Neuronal stem cell (in vitro differentiated cells): ENCODE measurements around the gene RASSF8.

ENCODE experiments used
- DNase-seq: peaks from one replicate; pipeline ENCODE4 v3.0.0-alpha.2; 2013; ENCODE audit warnings: low spot score
- H2AFZ ChIP-seq: one replicate; pipeline ENCODE4 v1.6.1; 2013; ENCODE audit warnings: mild to moderate bottlenecking, low read length, inconsistent platforms
- H2AK5ac ChIP-seq: 2 replicates; pipeline ENCODE4 v1.6.1; 2013; ENCODE audit warnings: low read depth, mild to moderate bottlenecking, inconsistent platforms, low read length, moderate library complexity, mixed read lengths
- H2BK120ac ChIP-seq: 2 replicates; pipeline ENCODE4 v1.6.1; 2013; ENCODE audit warnings: low read depth, mild to moderate bottlenecking, inconsistent platforms, low read length, moderate library complexity, mixed read lengths
- H2BK12ac ChIP-seq: one replicate; pipeline ENCODE4 v1.6.1; 2013; ENCODE audit warnings: low read length, inconsistent platforms
- H2BK15ac ChIP-seq: 2 replicates; pipeline ENCODE4 v1.6.1; 2013; ENCODE audit warnings: mild to moderate bottlenecking, low read length, inconsistent platforms, mixed read lengths
- H2BK5ac ChIP-seq: one replicate; pipeline ENCODE4 v1.6.1; 2013; ENCODE audit warnings: inconsistent platforms, mild to moderate bottlenecking, low read length, moderate library complexity
- H3K14ac ChIP-seq: one replicate; pipeline ENCODE4 v1.6.1; 2013; ENCODE audit warnings: low read length, inconsistent platforms
- H3K18ac ChIP-seq: 2 replicates; pipeline ENCODE4 v1.6.1; 2013; ENCODE audit warnings: low read length, inconsistent platforms
- H3K23ac ChIP-seq: 2 replicates; pipeline ENCODE4 v1.6.1; 2013; ENCODE audit warnings: low read depth, mild to moderate bottlenecking, mixed read lengths, low read length, inconsistent platforms; ENCODE audit not compliant: poor library complexity
- H3K27ac ChIP-seq: replicated peaks from 3 replicates; pipeline ENCODE4 v1.5.1; 2013; ENCODE audit warnings: low read length, inconsistent platforms
- H3K27me3 ChIP-seq, 3 experiments: 2 replicates each; pipeline ENCODE4 v1.6.1; 2013; ENCODE audit warnings: low read length in 3 of 3, mild to moderate bottlenecking in 2 of 3, inconsistent platforms in 1 of 3, low read depth in 1 of 3, mixed read lengths in 1 of 3, moderate library complexity in 1 of 3; ENCODE audit not compliant: control insufficient read depth in 3 of 3, insufficient read depth in 3 of 3
- H3K36me3 ChIP-seq, 2 donors: replicated peaks in 1 of 2; 2 replicates each; pipeline ENCODE4 v1.6.1; 2013; ENCODE audit warnings: low read length in 2 of 2; ENCODE audit not compliant: control insufficient read depth in 2 of 2, insufficient read depth in 2 of 2
- H3K4ac ChIP-seq: 2 replicates; pipeline ENCODE4 v1.6.1; 2013; ENCODE audit warnings: inconsistent platforms, mild to moderate bottlenecking, low read length, moderate library complexity
- H3K4me1 ChIP-seq, 2 donors: 1 replicate in 1 of 2; 2 replicates in 1 of 2; pipeline ENCODE4 v1.6.1; 2013; ENCODE audit warnings: low read length in 2 of 2, low read depth in 1 of 2; ENCODE audit not compliant: control insufficient read depth in 2 of 2, insufficient read depth in 1 of 2
- H3K4me2 ChIP-seq: one replicate; pipeline ENCODE4 v1.6.1; 2013; ENCODE audit warnings: mild to moderate bottlenecking, low read length, inconsistent platforms; ENCODE audit not compliant: insufficient read depth, poor library complexity, severe bottlenecking
- H3K4me3 ChIP-seq, 2 donors: 2 replicates each; pipeline ENCODE4 v1.5.1; 2013; ENCODE audit warnings: low read length in 2 of 2, mild to moderate bottlenecking in 2 of 2, inconsistent platforms in 1 of 2, moderate library complexity in 1 of 2
- H3K79me1 ChIP-seq: one replicate; pipeline ENCODE4 v1.6.1; 2013; ENCODE audit warnings: low read depth, mild to moderate bottlenecking, inconsistent platforms, low read length, moderate library complexity
- H3K9ac ChIP-seq: one replicate; pipeline ENCODE4 v1.6.1; 2013; ENCODE audit warnings: mild to moderate bottlenecking, low read depth, low read length, inconsistent platforms; ENCODE audit not compliant: poor library complexity
- H3K9me3 ChIP-seq, 2 donors: replicated peaks in 1 of 2; 2 replicates each; pipeline versions ENCODE3 to v1.6.1; 2013; ENCODE audit warnings: low read length in 2 of 2, mild to moderate bottlenecking in 2 of 2, inconsistent platforms in 1 of 2, low read depth in 1 of 2, mixed read lengths in 1 of 2, moderate library complexity in 1 of 2; ENCODE audit not compliant: control insufficient read depth in 2 of 2, insufficient read depth in 1 of 2
- H4K8ac ChIP-seq: one replicate; pipeline ENCODE4 v1.6.1; 2013; ENCODE audit warnings: low read depth, mild to moderate bottlenecking, inconsistent platforms, low read length, moderate library complexity
- H4K91ac ChIP-seq: one replicate; pipeline ENCODE4 v1.6.1; 2013; ENCODE audit warnings: low read length, low read depth, mild to moderate bottlenecking, inconsistent platforms; ENCODE audit not compliant: poor library complexity
- WGBS, 2 donors: extraction: QIAGEN DNeasy Blood & Tissue Kit; methylation state at CpG; one replicate each; pipeline ENCODE4 v1.1.7; 2013; ENCODE audit warnings: missing lambda C conversion rate in 2 of 2, mixed read lengths in 1 of 2; ENCODE audit not compliant: insufficient read length in 2 of 2, insufficient replicate concordance in 1 of 2; ENCODE audit errors: extremely low coverage in 2 of 2; 5-methylcytosine and 5-hydroxymethylcytosine counted together

RASSF8 gene

DNA sequence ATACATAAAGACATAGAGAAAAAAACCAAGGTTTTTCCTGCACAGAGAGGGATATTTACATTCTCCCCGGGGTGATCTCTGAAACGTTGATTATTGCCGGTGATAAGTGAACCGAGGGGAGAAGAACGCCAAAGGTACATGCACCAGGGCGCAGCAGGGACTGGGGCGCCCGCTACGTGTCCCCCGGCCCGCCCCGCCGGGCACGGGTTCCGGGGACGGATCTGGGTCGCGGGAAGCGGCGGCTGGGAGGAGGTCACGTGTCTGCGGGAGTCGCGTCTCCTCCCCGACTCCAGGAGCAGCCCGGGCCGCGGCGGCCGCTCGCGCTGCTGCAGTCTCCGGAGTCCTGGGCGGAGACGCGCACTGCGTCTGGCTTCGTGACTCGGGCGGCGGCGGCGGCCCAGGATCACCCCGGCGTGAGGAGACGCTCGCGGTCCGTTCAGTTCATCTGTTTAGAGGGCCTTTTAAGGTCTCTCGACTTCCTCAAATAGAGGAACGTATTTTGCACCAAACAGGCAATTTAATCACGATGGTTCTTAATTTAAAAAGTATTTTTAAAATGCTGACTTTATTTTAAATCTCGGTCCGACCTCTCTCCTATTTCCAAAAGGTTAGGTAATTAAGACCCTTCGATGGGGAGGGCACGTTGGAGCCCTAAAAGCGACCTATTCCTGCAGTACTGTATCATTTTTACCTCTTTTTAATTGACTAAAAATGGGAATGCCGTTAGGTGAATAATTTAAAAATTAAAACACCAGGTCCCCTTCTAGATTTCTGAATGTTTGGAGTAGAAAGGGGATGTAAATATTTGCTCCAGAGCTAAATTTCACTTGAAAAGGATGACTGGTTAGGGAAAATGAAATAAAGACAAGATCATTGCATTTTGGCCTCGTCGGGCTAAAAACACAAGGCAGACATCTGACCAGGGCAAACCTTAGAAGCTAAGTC, 168.1 kb downstream of the RASSF8 start:
- H2BK15ac ChIP-seq: no peak overlapping the region
- H3K4me1 ChIP-seq: peaks cover 9 to 11% of the 10 kb centered on the region in 2 donors
- no peak overlapping the region for H2AK5ac ChIP-seq
- H3K27me3 ChIP-seq: peaks cover 14 to 72% (median 65%) of the 10 kb centered on the region in 3 experiments
- no peak overlapping the region for H3K23ac ChIP-seq
- DNase-seq: peak; percentile 80
- H3K9ac ChIP-seq: no peak overlapping the region
- H3K36me3 ChIP-seq: no peaks in the 10 kb centered on the region
- no peak overlapping the region for H3K14ac ChIP-seq
- H3K79me1 ChIP-seq: no peaks in the 10 kb centered on the region
- H2AFZ ChIP-seq: peak overlapping the region; percentile 96
- H4K91ac ChIP-seq: no peak overlapping the region
- WGBS, 2 donors: no CpG with 5 or more reads among the region's 60 CpGs
- no peaks in the 10 kb centered on the region for H3K9me3 ChIP-seq
- H3K4me2 ChIP-seq: peak overlapping the region; percentile 95
- H3K4me3 ChIP-seq: peak overlapping the region; percentile 49 to 83
- no peak overlapping the region for H2BK5ac ChIP-seq
- H3K4ac ChIP-seq: no peak overlapping the region
- no peak overlapping the region for H2BK12ac ChIP-seq
- H4K8ac ChIP-seq: no peak overlapping the region
- H2BK120ac ChIP-seq: no peak overlapping the region
- H3K27ac ChIP-seq: no peak overlapping the region
- H3K18ac ChIP-seq: peak overlapping the region; percentile 79

- Histone ChIP-seq H2AFZ (no peak overlapping the region), H4K91ac (no peak overlapping the region), H2AK5ac (no peak overlapping the region), H3K9ac (no peak overlapping the region), H2BK120ac (no peak overlapping the region), H3K27ac (no peak overlapping the region), H3K4me2 (no peak overlapping the region), H3K4me3 (no peak overlapping the region), H3K4ac (no peak overlapping the region), H2BK15ac (no peak overlapping the region), H3K9me3 (no peaks in the 10 kb centered on the region), H2BK5ac (no peak overlapping the region), H3K4me1 (peaks cover 9 to 11% of the 10 kb centered on the region in 2 donors), H3K36me3 (no peaks in the 10 kb centered on the region), H2BK12ac (no peak overlapping the region), H4K8ac (no peak overlapping the region), H3K79me1 (no peaks in the 10 kb centered on the region), H3K23ac (no peak overlapping the region), H3K27me3 (peaks cover 14 to 76% (median 57%) of the 10 kb centered on the region in 3 experiments), H3K14ac (no peak overlapping the region), H3K18ac (no peak overlapping the region)
- no CpG with 5 or more reads among the region's 2 CpGs for WGBS, 2 donors
- no peak for DNase-seq
Observed at GRCh38 chr12:26127404-26127803, 168.9 kb downstream of the RASSF8 start.

DNA sequence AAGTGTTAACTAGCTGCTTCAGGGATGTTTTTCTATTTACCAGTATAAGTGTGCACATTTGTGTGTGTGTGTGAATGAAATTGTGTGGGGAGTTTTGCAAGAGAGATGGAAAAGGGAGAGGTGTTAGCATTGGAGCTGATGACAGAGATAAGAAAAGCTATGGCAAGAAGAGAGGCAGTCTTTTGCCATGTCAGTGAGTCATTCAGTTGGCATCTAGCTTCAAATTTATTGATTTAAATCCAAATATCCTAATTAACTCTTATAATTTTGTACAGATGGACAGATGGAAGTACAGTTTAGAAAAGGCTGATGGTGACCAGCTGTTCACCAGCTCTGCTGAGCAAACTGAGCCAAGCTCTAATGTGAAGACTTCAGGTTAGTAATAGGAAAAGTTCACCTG, 169.7 kb downstream of the RASSF8 start:
- no peak overlapping the region for H2BK12ac ChIP-seq
- H3K27me3 ChIP-seq: peaks cover 7 to 78% (median 50%) of the 10 kb centered on the region in 3 experiments
- no peak overlapping the region for H3K4ac ChIP-seq
- H4K91ac ChIP-seq: no peak overlapping the region
- no peak overlapping the region for H4K8ac ChIP-seq
- no peak overlapping the region for H2AK5ac ChIP-seq
- no peak overlapping the region for H3K4me3 ChIP-seq
- H3K27ac ChIP-seq: no peak overlapping the region
- no peak overlapping the region for H2AFZ ChIP-seq
- H2BK15ac ChIP-seq: no peak overlapping the region
- H3K4me1 ChIP-seq: peaks cover 7% of the 10 kb centered on the region in 2 donors
- no peaks in the 10 kb centered on the region for H3K36me3 ChIP-seq
- no peak overlapping the region for H2BK120ac ChIP-seq
- H3K18ac ChIP-seq: no peak overlapping the region
- no peak overlapping the region for H3K23ac ChIP-seq
- H3K79me1 ChIP-seq: no peaks in the 10 kb centered on the region
- no peak for DNase-seq
- H3K9ac ChIP-seq: no peak overlapping the region
- no peaks in the 10 kb centered on the region for H3K9me3 ChIP-seq
- no peak overlapping the region for H3K4me2 ChIP-seq
- H3K14ac ChIP-seq: no peak overlapping the region
- H2BK5ac ChIP-seq: no peak overlapping the region
